Measurements from ENCODE around the gene BCL2L14.

The BCL2L14 gene

GRCh38 chr12:12115514-12115913 is 44.8 kb downstream of the BCL2L14 start:
- Histone ChIP-seq H3K9me3 (ENCODE audit: low read length) (no peaks in the 10 kb centered on the region), H4K20me1 (ENCODE audit: insufficient read depth, low read length) (no peaks in the 10 kb centered on the region), H3K4me1 (ENCODE audit: insufficient read depth, low read length, severe bottlenecking) (no peaks in the 10 kb centered on the region), H3K27ac (ENCODE audit: low read depth, low read length, poor library complexity, severe bottlenecking) (no peak overlapping the region), H3K79me2 (ENCODE audit: insufficient read depth, low read length) (no peaks in the 10 kb centered on the region), H3F3A (ENCODE audit: insufficient read depth, low read length) (no peaks in the 10 kb centered on the region), H3K9me2 (ENCODE audit: low read depth, low read length) (no peaks in the 10 kb centered on the region), H3K27me3 (ENCODE audit: insufficient read depth, low read length) (no peaks in the 10 kb centered on the region), H3K9ac (ENCODE audit: low read length) (no peak overlapping the region), H3K4me3 (ENCODE audit: low read depth, low read length, poor library complexity, severe bottlenecking) (no peak overlapping the region), H3K4me2 (ENCODE audit: low read length) (no peak overlapping the region), H3K36me3 (ENCODE audit: insufficient read depth, low read length) (no peaks in the 10 kb centered on the region), H2AFZ (ENCODE audit: low read length) (no peak overlapping the region)
- TF ChIP-seq, protein P1, sequence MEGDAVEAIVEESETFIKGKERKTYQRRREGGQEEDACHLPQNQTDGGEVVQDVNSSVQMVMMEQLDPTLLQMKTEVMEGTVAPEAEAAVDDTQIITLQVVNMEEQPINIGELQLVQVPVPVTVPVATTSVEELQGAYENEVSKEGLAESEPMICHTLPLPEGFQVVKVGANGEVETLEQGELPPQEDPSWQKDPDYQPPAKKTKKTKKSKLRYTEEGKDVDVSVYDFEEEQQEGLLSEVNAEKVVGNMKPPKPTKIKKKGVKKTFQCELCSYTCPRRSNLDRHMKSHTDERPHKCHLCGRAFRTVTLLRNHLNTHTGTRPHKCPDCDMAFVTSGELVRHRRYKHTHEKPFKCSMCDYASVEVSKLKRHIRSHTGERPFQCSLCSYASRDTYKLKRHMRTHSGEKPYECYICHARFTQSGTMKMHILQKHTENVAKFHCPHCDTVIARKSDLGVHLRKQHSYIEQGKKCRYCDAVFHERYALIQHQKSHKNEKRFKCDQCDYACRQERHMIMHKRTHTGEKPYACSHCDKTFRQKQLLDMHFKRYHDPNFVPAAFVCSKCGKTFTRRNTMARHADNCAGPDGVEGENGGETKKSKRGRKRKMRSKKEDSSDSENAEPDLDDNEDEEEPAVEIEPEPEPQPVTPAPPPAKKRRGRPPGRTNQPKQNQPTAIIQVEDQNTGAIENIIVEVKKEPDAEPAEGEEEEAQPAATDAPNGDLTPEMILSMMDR (IDR thresholded peaks at IDR 0.05; ENCODE audit: low read length) = no peak
- TF ChIP-seq EZH2 (IDR thresholded peaks at IDR 0.05; ENCODE audit: borderline replicate concordance, low read length) = no peak

- no peaks in the 10 kb centered on the region for H3K9me2 ChIP-seq (ENCODE audit: low read depth, low read length)
- no peak overlapping the region for H3K4me2 ChIP-seq (ENCODE audit: low read length)
- TF ChIP-seq EZH2 (IDR thresholded peaks at IDR 0.05; ENCODE audit: borderline replicate concordance, low read length) = no peak
- TF ChIP-seq, protein P1 (IDR thresholded peaks at IDR 0.05; ENCODE audit: low read length) = no peak
- H3K9me3 ChIP-seq (ENCODE audit: low read length) = no peaks in the 10 kb centered on the region
- H4K20me1 ChIP-seq (ENCODE audit: insufficient read depth, low read length) = no peaks in the 10 kb centered on the region
- H2AFZ ChIP-seq (ENCODE audit: low read length) = no peak overlapping the region
- no peak overlapping the region for H3K27ac ChIP-seq (ENCODE audit: low read depth, low read length, poor library complexity, severe bottlenecking)
- no peak overlapping the region for H3K9ac ChIP-seq (ENCODE audit: low read length)
- no peaks in the 10 kb centered on the region for H3K79me2 ChIP-seq (ENCODE audit: insufficient read depth, low read length)
- no peaks in the 10 kb centered on the region for H3F3A ChIP-seq (ENCODE audit: insufficient read depth, low read length)
- no peaks in the 10 kb centered on the region for H3K4me1 ChIP-seq (ENCODE audit: insufficient read depth, low read length, severe bottlenecking)
- H3K4me3 ChIP-seq (ENCODE audit: low read depth, low read length, poor library complexity, severe bottlenecking) = no peak overlapping the region
- no peaks in the 10 kb centered on the region for H3K36me3 ChIP-seq (ENCODE audit: insufficient read depth, low read length)
- H3K27me3 ChIP-seq (ENCODE audit: insufficient read depth, low read length) = no peaks in the 10 kb centered on the region
Observed at GRCh38 chr12:12116677-12117076, 45.9 kb downstream of the BCL2L14 start.

DNA sequence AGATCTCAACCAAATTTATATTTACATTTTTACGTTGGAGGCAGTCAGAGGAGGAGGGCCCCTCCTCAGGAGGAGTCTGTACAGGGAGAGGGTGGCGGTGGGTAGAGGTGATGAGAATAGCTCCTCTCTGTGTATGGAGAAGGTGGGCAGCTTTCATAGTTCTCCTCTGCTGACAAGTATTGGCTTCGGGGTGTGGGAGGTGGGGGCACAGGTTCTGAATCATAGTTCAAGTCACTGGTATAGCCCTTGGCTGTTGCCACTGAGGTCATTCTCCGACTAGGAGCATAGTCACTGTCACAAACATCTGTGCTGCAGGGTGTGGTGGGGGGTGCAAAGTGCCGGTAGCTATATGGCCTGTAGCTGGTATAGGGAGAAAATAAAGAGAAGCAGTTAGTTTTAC is 50.3 kb downstream of the BCL2L14 start:
- Histone ChIP-seq H2AFZ (ENCODE audit: low read length) (no peak overlapping the region), H3K27me3 (ENCODE audit: insufficient read depth, low read length) (no peaks in the 10 kb centered on the region), H3K9me3 (ENCODE audit: low read length) (no peaks in the 10 kb centered on the region), H3K4me3 (ENCODE audit: low read depth, low read length, poor library complexity, severe bottlenecking) (no peak overlapping the region), H3K9me2 (ENCODE audit: low read depth, low read length) (no peaks in the 10 kb centered on the region), H3K4me1 (ENCODE audit: insufficient read depth, low read length, severe bottlenecking) (no peaks in the 10 kb centered on the region), H3K36me3 (ENCODE audit: insufficient read depth, low read length) (no peaks in the 10 kb centered on the region), H3F3A (ENCODE audit: insufficient read depth, low read length) (no peaks in the 10 kb centered on the region), H3K79me2 (ENCODE audit: insufficient read depth, low read length) (no peaks in the 10 kb centered on the region), H3K27ac (ENCODE audit: low read depth, low read length, poor library complexity, severe bottlenecking) (no peak overlapping the region), H3K9ac (ENCODE audit: low read length) (no peak overlapping the region), H4K20me1 (ENCODE audit: insufficient read depth, low read length) (no peaks in the 10 kb centered on the region), H3K4me2 (ENCODE audit: low read length) (no peak overlapping the region)
- TF ChIP-seq EZH2 (IDR thresholded peaks at IDR 0.05; ENCODE audit: borderline replicate concordance, low read length) = no peak
- TF ChIP-seq, protein P1 (IDR thresholded peaks at IDR 0.05; ENCODE audit: low read length) = no peak

Measured in OCI-LY1 (cell line).